Activated naive CD8-positive, alpha-beta T cell treated with anti-CD3 and anti-CD28 coated beads, Interleukin-2, amount 50 U/mL, for 24 hours (primary cell): ENCODE results near the gene ZNF595.
A peak's percentile ranks its signal among the peaks of the same experiment; 100 is the strongest.
"Not testable (repeated sequence)": the region's sequence is repeated elsewhere in the genome, so short reads cannot be mapped to it uniquely, and the experiment has no call there.

Experiments used
- ATAC-seq: fragments of 150-1000 bp; cut with Tn5 transposase; one replicate; pipeline ENCODE4 v1.10.0; 2021
- DNase-seq: peaks from one replicate; pipeline ENCODE4 v3.0.0; 2021
- H3K27ac Mint-ChIP-seq: one replicate; pipeline ENCODE4 v1.8.0; 2021; ENCODE audit warnings: mild to moderate bottlenecking, mixed read lengths
- H3K27me3 Mint-ChIP-seq: one replicate; pipeline ENCODE4 v1.8.0; 2021; ENCODE audit warnings: mixed read lengths
- H3K36me3 Mint-ChIP-seq: one replicate; pipeline ENCODE4 v1.8.0; 2021; ENCODE audit warnings: low read depth, mixed read lengths
- H3K4me1 Mint-ChIP-seq: one replicate; pipeline ENCODE4 v1.8.0; 2021; ENCODE audit warnings: mixed read lengths
- H3K4me3 Mint-ChIP-seq: one replicate; pipeline ENCODE4 v1.8.0; 2021; ENCODE audit warnings: mild to moderate bottlenecking, moderate library complexity, mixed read lengths
- H3K9me3 Mint-ChIP-seq: one replicate; pipeline ENCODE4 v1.8.0; 2021; ENCODE audit warnings: mixed read lengths

The ZNF595 gene

DNA sequence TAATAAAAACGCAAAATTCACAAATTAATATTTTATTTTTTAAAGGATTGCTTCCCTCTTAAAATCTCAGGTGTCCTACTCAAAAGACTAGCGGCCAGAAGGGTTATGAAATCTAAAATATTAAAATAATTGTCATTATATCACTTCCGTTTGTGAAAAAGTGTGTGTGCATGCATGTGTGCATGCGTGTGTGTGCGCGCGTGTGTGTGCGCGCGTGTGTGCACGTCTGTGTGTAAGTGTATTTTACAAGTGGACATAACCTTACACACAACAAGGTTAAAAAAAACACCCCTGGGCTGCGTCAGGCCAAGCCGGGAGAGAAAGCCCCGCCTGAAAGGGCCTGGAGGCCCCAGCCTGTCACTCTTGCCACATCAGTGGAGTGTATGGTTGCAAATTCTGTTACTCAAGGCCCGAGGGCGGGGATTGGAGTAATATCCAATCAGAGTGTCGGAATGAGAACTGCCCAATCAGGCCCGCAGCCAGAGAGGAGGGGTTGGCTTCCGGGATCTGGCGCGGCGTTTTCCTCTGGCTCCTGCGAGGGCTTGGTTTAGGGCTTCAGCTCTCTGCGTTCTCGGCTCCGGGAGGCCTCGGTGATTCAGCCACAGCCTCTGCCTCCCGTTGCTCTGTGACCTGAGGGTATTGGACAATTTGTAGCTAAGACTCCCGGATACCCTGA, at the start of gene ZNF595:
Gene ZNF595, plus strand, starts transcription at position 518 of the 676 bp plus-strand sequence. CDS start 168 bp downstream, outside the sequence.
- H3K27me3 Mint-ChIP-seq, H3K36me3 Mint-ChIP-seq, H3K9me3 Mint-ChIP-seq, H3K27ac Mint-ChIP-seq, H3K4me3 Mint-ChIP-seq, H3K4me1 Mint-ChIP-seq: not testable (repeated sequence)
- peak; percentile 60 for ATAC-seq
- DNase-seq, result peak; percentile 22

DNA sequence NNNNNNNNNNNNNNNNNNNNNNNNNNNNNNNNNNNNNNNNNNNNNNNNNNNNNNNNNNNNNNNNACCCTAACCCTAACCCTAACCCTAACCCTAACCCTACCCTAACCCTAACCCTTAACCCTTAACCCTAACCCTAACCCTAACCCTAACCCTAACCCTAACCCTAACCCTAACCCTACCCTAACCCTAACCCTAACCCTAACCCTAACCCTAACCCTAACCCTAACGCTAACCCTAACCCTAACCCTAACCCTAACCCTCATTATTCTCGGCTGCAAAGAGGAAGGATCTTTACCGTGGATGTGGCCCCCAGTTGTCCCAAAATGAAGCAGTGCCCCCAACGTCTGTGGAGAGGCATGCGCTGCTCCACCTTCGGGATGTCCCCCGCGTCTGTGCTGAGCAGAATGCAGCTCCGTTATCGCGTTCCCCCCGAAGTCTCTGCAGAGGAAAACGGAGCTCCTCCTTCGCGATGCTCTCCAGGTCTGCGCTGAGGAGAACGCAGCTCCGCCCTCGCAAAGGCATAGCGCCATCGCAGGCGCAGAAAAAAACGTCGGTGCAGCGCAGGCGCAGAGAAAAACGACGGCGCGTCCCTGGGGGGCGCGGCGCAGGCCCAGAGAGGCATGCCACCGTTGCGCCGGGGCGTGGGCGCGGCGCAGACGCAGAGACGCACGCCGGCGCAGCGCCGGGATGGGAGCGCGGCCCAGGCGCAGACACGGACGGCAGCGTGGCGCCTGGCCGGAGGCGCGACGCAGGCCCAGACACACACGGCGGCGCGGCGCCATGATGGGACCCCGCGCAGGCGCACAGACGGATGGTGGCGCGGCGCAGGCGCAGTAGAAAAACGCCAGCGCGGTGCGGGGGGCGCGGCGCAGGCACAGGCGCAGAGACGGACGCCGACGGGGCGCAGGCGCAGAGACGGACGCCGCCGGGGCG, 42.9 kb upstream of the ZNF595 start:
- H3K27ac Mint-ChIP-seq, H3K4me3 Mint-ChIP-seq, ATAC-seq, H3K4me1 Mint-ChIP-seq, H3K27me3 Mint-ChIP-seq, DNase-seq, H3K9me3 Mint-ChIP-seq, H3K36me3 Mint-ChIP-seq: not testable (repeated sequence)

DNA sequence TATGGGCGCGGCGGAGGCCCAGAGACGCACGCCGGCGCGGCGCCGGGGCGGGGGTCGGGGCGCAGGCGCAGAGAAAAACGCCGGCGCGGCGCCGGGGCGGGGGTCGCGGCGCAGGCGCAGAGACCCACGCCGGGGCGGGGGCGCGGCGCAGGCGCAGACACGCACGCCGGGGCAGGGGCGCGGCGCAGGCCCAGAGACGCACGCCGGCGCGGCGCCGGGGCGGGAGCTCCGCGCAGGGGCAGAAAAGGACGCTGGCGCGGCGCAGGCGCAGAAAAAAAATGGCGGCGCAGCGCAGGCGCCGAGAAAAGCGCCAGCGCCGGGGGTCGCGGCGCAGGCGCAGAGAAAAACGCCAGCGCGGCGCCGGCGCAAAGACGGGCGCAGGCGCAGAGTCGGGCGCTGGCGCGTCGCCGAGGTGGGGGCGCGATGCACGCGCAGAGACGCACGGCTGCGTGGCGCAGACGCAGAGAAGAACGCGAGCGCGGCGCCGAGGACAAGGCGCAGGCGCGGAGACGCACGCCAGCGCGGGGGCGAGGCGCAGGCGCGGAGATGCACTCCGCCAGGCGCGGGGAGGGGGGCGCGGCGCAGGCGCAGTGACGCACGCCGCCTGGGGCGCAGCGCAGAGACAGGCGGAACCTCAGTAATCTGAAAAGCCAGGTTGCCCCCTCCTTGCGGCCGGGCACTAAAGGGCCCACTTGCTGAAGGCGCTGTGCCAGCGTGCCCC, 41.9 kb upstream of the ZNF595 start:
- not testable (repeated sequence) for H3K4me1 Mint-ChIP-seq, H3K27me3 Mint-ChIP-seq

GRCh38 chr4:11816-12417, 41.2 kb upstream of the ZNF595 start:
- H3K27ac Mint-ChIP-seq, H3K27me3 Mint-ChIP-seq, H3K4me1 Mint-ChIP-seq, H3K4me3 Mint-ChIP-seq, H3K36me3 Mint-ChIP-seq, H3K9me3 Mint-ChIP-seq: not testable (repeated sequence)
- ATAC-seq (peak; percentile 74), DNase-seq (peak; percentile 49)

More for the DNA sequence above, 41.9 kb upstream of the ZNF595 start:
- not testable (repeated sequence) for H3K36me3 Mint-ChIP-seq, H3K9me3 Mint-ChIP-seq, H3K27ac Mint-ChIP-seq, H3K4me3 Mint-ChIP-seq, DNase-seq
- ATAC-seq, result peak; percentile 57

DNA sequence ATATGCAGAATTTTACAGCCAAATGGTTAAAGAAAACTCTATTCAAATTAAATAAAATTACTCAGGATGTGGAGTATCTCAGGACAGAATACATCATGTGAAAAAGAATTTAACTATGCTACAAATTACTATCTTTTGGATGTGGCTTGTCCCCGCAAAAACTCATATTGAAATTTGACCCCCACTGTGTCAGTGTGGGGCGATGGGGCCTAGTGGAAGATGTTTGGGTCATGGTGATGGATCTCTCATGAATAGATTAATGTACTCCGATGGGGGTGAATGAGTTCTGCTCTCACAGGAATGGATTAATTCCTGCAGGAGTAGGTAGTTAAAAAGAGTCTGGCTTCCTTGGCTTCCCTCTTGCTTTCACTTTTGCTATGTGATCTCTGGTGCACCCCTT, 35.0 kb upstream of the ZNF595 start:
- H3K9me3 Mint-ChIP-seq, H3K4me3 Mint-ChIP-seq, H3K27ac Mint-ChIP-seq, DNase-seq, ATAC-seq, H3K27me3 Mint-ChIP-seq, H3K4me1 Mint-ChIP-seq, H3K36me3 Mint-ChIP-seq: not testable (repeated sequence)

DNA sequence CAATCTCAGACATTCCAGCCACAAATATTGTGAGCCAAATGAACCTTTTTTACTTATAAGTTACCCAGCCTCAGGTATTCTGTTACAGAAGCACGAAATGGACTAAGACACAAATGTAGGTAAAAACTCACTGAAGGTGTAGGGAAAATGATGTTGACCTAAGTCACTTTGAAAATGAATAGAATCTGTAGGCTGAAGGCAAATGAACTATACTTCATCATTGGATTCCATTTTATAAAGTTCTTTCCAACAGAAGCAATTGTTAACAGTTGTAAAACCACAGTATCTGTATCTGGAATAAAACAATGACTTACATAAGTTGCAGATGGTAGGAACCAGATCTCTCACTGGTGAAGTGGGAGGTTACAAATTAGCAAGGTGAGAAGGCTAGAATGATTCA, 34.5 kb upstream of the ZNF595 start:
- DNase-seq, H3K9me3 Mint-ChIP-seq, H3K27ac Mint-ChIP-seq, H3K36me3 Mint-ChIP-seq, H3K27me3 Mint-ChIP-seq, ATAC-seq, H3K4me3 Mint-ChIP-seq, H3K4me1 Mint-ChIP-seq: not testable (repeated sequence)

DNA sequence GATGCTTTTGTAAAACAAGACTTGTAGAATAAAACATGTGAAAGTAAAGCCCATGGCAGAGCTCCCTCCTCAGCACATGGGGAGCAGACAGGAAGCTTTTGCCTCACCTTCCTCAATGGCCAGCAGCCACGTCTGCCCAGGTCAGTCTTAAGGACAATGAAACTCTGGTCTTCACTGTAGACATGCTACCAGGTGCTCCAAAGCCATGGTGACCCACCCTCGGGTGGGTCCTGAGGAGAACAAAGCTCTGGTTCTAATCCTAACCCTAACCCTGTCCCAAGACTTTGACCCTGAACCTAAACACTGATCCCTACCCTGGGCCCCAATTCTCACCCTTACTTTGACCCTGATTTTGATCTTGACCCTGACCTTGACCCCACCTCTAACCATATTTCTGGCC, 30.2 kb upstream of the ZNF595 start:
- H3K4me3 Mint-ChIP-seq, H3K36me3 Mint-ChIP-seq, H3K27me3 Mint-ChIP-seq, H3K4me1 Mint-ChIP-seq, DNase-seq, H3K27ac Mint-ChIP-seq, H3K9me3 Mint-ChIP-seq, ATAC-seq: not testable (repeated sequence)

DNA sequence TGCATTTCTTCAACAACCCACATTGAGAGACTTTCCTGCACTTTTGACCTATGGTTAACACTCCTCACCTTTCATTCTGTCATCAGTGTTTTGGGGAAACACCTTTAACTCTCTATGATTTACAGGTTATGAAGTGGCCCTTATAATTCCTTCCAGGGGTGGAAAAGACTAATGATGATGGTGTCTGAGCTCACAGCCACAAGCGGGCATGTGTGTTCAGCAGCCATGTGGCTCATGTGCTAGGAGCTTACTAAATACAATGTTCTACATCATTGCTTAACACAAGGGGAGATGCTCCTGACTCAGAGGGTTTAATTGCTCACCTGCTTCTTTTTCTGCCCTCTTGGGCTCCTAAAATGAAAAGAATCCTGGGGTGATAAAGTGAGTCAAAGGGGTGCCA, 28.8 kb upstream of the ZNF595 start:
- not testable (repeated sequence) for H3K27ac Mint-ChIP-seq, H3K4me1 Mint-ChIP-seq, H3K9me3 Mint-ChIP-seq, H3K36me3 Mint-ChIP-seq, H3K4me3 Mint-ChIP-seq, H3K27me3 Mint-ChIP-seq, DNase-seq
- ATAC-seq, result peak; percentile 49

DNA sequence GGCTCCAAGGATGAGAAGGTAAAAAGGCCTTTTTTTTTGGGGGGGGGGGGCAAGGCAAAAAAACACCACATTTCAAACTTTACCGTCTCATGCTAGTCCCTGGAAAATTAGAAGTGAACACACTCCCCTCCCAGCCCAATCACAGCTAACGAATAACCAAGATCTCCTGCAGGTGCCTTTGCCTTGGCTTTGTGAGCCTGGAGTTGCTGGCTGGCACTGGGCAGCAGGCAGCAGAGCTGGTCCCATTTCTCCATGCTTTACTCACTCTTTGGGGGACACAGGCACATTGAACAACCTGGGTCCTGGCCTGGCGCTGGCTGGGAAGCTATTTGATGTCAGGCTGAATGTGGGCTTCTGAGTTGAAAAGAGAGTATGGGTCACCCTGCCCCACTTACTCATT, 25.6 kb upstream of the ZNF595 start:
- not testable (repeated sequence) for ATAC-seq, H3K4me3 Mint-ChIP-seq, H3K27ac Mint-ChIP-seq, H3K27me3 Mint-ChIP-seq, H3K4me1 Mint-ChIP-seq, H3K9me3 Mint-ChIP-seq, DNase-seq, H3K36me3 Mint-ChIP-seq

DNA sequence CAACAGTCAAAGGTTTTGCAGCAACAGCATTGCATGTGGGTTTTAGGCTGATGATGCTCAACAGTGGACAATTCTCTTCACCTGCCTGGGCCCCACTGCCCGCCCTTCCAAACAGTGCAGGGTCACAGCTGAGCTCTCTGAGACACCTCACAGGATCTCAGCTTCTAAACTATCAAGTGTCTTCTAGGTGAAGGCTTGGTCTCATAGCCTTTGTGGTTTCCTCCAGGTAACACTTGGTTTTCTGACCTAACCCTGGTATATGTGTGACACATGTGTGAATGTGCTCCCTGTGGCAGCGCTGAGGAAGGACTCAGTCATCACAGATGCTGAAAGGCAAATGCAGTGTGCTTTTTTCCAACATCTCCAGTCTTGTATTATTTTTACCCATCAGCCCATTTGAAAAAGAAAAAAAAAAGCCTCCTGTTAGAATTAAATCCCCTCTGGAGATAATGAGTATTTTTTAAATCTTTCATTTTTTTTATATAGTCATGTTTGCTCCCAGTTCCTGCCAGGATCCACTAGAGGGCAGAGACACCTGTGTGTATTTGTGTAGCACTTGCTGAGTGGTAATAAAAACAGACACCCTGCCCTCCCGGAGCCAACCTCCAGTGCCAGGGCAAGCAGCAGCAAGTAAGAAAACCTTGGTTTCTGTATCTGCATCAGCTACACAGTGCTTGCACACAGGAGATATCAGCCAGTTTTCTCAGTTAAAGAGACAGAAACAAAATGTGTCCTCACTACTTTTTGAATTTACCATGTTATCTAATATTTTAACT, 24.2 kb upstream of the ZNF595 start:
- H3K9me3 Mint-ChIP-seq, H3K27me3 Mint-ChIP-seq, DNase-seq, H3K36me3 Mint-ChIP-seq, H3K4me3 Mint-ChIP-seq, H3K27ac Mint-ChIP-seq, H3K4me1 Mint-ChIP-seq: not testable (repeated sequence)
- peak; percentile 89 for ATAC-seq

DNA sequence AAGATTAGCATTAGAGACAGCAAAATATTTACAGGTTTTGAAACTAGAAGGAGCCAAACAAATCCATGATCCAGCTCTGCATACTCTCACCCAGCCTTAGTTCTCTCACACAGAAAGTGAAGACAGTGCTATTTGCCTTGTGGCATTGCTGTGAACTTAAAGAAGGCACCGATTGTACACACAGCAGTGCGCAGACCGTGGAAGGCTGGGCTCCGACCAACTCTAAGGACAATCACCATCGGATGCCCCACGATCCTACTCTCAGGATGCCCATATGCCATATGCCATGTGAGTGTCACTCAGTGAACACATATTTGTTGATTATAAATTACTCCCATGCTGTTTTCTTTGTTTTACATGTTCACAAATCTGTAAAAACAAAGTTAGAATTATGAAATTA, 19.8 kb upstream of the ZNF595 start:
- H3K27ac Mint-ChIP-seq, DNase-seq, H3K4me1 Mint-ChIP-seq, H3K36me3 Mint-ChIP-seq, H3K27me3 Mint-ChIP-seq, H3K9me3 Mint-ChIP-seq, H3K4me3 Mint-ChIP-seq, ATAC-seq: not testable (repeated sequence)

DNA sequence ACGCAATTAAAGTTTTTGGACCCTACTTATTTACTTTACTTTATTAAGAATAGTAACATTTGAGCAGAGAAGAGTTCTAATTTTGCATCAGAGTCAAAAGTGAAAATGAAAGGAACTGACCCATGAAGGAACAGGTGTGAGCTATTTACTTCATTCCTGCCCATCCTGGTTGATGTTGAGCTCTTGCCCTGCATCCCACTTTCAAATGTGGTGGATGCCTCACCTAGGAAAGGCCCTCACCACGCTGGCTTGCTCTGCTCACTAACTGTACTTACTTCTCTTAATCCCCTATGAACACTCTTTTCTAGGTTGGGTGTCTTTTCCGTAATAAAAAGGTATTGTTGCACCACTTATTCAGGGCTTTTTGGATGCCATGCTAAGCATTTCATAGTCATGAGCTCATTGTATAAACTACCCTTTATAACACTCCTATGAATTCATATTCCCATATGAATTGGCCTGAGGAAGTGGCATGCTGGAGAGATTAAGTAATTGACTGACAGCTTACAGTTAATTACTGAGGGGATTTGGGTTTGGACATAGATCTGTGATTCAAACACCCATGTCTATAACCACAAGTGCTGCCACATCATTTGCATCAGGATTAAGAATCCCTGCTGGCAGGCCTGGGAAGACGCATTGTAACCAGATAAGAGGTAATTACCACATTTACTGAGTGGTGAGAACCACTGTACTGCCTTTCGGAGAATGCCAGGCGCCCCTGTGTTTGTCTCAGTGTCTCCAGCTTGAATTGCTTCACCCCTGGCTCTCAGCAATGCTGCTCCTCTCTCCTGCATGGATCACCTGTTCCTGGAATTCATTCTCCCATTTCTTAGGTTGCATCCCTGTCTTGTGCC, 16.3 kb upstream of the ZNF595 start:
- not testable (repeated sequence) for DNase-seq, H3K4me1 Mint-ChIP-seq, H3K27ac Mint-ChIP-seq, H3K36me3 Mint-ChIP-seq, H3K4me3 Mint-ChIP-seq, H3K9me3 Mint-ChIP-seq, ATAC-seq, H3K27me3 Mint-ChIP-seq

DNA sequence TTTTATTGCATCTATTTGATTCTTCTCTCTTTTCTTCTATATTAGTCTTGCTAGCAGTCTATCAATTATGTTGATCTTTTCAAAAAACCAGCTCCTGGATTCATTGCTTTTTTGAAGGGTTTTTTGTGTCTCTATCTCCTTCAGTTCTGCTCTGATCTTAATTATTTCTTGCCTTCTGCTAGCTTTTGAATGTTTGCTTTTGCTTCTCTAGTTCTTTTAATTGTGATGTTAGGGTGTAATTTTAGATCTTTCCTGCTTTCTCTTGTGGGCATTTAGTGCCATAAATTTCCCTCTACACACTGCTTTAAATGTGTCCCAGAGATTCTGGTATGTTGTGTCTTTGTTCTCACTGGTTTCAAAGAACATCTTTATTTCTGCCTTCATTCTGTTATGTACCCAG, 14.9 kb upstream of the ZNF595 start:
- H3K27me3 Mint-ChIP-seq, H3K36me3 Mint-ChIP-seq, H3K4me3 Mint-ChIP-seq, ATAC-seq, H3K9me3 Mint-ChIP-seq, H3K4me1 Mint-ChIP-seq, DNase-seq, H3K27ac Mint-ChIP-seq: not testable (repeated sequence)
